Putamen (tissue), 1 donor: ENCODE data around the gene PRSS56.

Experiments
- DNase-seq: peaks from one replicate; pipeline ENCODE4 v3.0.0-alpha.2; 2016; ENCODE audit warnings: low spot score

PRSS56 gene

DNA sequence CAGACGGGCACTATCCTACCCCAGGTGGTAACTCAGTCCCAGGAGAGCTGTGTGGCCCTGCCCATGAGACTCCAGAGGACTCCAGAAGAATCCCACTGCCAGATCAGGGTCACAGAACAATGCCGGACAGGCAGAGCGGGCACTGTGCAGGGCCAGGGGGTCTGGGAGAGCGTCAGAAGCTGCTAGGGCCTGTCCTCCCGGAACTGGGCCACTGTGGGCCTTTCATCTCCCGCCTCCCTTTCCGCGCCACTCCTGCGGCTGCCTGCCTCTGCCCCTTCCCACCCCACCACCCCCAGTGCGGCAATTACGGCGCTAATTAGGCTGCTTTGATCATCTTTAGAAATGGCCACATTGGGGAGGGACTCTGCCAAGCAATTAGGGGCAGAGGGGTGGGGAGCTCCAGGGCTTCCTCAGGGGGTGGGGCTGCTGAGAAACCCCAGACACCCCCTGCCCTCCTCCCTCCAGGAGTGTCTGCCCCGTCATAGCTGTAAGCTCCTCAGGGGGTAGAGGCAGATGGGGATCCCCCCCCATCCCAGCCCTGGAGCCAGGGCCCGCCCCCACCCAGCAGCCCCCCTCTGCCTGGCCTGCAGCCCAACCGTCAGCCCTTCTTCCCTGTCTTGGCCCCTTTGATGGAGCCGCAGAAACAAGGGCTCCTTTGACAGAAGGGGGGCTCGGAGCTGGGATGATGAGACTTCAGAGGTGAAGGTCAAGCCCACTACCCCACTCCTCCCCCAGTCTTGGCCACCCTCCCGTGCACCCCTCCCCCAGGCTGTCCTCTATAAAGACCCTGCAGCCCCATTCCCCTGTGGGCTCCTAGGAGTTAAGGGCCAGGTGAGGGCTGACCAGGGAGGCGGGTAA lies at the start of gene PRSS56:
TSS of gene PRSS56 (plus strand) at position 808 of the 858 bp plus-strand sequence. CDS start 211 bp downstream, outside the sequence.
- DNase-seq, result no peak

DNA sequence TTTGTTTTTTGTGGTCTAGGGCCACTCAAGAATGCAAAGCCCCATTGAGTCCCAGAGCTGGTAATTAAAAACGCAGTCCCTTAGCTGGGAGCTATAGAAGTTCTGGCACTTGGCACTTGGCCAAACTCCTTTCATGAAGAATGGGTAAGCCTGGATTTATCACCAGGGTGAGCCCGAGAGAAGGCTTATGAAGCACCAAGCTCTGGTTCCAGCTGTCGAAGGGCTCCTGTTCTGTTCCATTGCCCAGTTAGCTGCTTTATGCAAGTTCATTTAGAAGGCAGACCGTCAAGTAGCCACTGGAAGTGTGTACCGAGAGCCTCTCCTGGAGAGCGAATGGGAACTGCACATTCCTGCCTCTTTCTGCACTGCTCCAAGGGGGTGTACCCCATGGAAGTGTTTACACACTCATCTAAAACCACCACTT lies 46.7 kb upstream of the PRSS56 start:
- no peak for DNase-seq

DNA sequence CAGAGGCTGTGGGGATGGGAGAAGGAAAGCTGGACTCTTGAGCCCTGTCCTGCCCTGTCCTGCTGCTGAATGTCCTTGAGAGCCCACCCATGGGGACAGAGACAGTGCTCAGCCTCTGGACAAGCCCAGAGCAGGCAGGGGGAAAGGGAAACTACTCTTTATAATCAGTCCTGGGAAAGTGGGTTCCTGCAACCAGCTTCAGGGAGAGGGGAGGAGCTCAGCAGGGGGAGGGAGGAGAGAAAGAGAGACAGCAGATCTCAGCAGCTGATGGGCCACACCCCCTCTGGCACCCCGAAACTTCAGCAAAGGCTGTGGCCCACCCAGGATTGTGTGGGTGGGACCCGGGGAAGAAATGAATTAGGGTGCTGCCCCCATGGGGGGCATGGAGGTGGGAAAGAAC lies 44.1 kb upstream of the PRSS56 start:
- DNase-seq, result no peak

DNA sequence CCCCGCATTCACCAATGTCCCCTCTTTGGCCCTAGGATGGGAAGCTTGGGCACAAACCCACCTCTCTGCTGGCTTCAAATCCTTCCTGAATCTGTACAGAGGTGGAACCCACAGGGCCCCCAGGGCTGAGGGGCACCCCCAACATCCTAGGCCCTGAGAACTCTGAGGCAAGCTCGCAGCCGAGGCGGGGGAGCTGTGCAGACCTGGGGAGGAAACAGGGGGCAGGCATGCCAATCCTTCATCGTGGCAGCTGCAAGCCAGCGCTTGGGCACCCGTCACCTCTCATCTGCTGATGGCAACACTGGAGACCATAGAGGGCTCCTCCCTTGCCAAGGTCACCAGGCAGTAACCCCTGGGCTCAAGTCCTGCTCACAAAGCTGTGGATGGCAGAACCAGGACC lies 43.4 kb upstream of the PRSS56 start:
- DNase-seq, result no peak

DNA sequence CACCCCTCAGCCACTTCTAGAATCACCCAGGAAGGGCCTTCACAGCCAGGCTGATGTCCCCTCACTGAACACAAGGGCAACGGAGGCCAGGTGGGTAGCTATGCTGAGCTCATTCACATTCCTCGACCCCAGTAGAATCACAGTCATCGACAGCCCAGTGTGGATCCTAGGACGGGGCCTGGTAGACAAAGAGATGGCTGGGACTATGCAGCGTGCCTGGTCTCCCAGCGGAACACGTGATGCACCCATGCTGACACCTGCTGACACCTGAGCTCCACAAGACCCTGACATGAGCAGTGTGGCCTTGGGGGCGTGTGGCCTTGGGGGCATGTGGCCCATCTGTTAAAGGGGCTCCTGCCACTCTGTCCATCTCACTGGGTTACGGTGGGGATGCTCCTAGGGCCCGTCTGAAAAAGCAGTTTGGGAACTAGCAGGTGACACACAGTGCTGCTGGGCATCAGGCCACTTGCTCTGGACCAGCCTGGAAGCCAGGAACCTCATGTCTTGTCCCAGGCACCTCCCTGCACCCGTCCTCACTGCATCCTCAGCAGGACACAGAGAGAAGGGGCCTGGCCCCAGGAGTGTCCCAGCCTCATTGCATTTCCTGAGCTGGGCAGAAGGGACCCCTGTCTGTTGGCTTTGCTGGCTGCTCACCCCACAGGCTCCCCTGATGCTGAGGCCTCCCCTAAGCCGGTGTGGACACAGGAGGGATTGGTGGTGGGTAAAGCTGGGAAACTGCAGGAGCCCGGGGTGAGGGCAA lies 42.3 kb upstream of the PRSS56 start:
- no peak for DNase-seq

DNA sequence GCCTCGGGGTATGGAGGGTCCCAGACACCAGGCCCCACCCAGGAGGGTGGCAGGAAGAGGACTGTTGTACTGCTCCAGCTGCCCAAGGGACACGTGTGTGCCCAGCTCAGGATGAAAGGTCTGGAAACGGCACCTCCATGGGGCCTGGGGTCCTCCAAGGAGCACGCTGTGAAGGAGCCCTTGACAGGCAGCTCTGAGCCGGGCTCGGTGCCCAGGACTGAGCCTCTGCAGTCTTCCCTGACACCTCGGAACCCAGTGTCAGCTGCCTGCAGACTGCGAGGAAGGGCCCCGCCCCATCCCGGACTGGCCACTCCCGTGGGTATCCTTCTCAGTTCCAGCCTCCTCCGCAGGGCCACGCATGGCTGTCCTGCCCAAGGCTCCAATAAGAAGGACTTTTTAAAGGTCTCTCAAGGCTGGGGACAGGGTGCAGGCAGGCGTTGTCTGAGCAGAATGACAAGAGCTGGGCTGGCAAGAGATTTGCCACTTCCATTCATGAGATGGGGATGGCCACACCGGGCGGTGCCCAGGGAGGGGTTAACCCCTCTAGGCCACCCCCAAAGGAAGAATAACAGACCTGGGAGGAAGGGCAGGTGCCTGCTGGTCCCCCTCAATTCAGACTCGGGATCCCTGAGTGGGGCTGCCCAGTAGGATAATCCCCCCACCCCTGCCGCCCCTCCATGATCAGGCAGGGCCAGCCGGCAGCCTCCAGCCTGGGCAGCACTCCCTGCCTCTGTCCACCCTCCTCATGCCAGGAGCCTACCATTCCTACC lies 41.4 kb upstream of the PRSS56 start:
- DNase-seq, result no peak

DNA sequence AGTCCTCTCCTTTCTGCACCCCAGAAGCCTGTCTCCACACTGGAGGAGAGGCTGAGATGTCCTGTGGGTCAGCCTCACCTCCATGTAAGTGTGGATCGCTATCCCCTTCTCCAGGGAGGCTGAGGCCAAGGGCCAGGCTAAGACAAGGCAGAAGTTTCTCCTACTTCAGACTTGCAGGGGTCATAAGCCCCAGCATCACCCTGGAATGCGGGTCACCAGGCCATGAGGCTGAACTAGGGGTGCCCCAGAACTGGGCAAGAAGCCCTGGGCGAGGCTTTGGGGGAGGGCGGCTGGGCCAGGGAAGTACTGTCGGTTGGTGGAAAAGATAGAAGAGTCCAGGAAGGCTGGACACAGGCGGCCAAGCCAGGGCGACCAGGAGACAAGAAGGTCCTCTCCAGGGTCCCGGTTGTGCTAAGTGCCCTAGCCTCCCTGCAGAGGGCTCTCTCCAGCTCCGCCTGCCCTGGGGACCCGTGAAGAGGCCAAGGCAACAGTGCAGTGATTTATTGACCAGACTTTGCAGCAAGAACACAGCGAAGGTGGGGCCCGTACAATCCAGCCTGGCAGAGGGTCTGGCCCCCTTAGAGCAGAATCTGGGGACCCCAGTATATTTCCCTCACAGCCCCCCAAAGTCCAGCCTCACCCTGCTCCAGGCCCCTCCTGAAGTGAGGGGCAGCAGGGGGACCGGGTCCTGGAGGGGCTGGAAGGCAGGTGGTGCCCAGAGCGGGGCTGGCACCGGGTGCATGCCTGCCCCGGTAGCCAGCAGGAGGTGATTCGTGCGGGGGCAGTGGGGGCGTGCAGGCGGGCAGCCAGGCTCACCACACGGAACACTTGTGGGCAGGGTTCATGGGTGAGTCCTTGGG lies 40.6 kb upstream of the PRSS56 start:
- no peak for DNase-seq

DNA sequence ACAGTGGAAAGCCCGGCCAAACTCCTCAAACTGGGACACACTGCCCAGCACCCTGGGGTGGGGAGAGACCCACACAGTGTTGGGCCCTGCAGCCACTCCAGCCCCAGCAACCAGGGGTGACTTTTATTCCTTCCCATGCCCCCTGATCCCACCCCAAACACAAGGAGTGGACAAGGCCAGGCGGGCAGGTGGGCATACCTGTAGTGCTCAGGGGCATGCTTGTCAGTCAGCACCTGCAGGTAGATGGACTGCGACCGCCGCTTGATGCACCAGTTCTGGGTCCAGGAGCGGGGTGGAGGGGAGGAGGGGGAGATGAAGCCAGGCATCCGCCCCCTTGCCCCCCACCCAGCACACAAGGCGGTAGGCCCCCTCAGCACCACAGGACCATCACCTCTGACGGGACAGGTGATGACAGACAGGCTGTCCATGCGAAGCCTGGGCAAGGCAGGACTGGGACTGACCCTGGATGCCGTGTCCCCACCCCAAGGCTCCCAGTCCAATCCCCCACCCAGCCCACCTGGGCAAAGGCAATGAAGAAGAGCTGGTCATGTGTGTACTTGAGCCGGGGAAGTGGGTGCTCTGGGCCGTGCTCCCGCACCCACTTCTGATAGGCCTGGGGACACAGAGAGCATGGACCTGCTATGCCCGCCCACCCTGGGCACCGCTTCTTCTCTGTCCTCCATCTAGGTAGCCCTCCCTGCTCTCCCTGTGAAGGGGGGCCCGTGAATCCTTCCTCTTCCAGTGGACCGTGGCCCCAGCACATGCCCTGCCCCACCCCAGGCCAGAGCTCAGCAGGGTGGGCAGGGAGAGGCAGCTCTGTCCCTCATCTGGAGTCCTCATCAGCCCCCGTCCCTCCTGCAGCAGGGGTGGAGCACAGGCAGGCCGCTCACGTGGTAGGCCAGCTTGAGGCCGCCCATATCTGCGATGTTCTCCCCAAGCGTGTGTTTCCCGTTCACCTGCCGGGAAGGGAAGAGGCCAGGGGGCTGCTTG lies 39.7 kb upstream of the PRSS56 start:
- DNase-seq, result no peak

DNA sequence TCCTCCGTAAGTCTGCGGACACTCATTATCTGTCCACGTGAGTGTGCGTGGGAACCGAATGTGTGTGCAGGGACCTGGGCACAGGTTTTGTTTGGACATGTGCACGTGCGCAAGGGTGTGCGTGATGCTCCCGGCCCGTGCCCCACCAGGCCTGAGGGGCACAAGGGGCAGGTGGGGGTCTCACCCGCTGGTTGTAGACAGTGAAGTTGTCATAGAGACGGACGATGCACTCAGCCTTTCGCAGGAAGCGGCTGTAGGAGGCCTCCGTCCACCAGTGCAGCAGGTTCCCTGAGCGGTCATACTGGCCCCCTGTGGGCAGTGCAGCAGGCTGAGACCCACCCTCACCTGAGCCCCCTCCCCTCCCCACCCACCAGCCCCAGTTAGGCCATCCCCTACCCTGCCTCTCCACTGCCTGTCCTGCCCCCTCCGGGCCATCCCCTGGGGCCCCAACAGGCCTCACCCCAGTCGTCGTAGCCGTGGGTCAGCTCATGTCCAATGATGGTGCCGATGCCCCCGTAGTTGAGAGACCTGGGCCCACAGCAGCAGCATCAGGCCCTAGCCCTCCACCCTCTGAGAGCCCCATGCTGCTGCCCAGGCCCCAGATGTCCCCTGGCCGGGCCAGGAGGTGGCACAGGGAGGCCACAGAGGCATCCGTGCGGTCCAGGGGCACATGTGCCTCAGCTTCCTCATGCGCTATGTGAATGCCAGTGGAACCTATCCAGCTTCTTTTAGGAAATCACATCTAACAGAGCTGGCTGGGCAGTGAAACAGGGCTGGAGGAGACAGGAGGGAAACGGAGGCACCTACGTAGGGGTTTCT lies 38.7 kb upstream of the PRSS56 start:
- DNase-seq, result no peak

DNA sequence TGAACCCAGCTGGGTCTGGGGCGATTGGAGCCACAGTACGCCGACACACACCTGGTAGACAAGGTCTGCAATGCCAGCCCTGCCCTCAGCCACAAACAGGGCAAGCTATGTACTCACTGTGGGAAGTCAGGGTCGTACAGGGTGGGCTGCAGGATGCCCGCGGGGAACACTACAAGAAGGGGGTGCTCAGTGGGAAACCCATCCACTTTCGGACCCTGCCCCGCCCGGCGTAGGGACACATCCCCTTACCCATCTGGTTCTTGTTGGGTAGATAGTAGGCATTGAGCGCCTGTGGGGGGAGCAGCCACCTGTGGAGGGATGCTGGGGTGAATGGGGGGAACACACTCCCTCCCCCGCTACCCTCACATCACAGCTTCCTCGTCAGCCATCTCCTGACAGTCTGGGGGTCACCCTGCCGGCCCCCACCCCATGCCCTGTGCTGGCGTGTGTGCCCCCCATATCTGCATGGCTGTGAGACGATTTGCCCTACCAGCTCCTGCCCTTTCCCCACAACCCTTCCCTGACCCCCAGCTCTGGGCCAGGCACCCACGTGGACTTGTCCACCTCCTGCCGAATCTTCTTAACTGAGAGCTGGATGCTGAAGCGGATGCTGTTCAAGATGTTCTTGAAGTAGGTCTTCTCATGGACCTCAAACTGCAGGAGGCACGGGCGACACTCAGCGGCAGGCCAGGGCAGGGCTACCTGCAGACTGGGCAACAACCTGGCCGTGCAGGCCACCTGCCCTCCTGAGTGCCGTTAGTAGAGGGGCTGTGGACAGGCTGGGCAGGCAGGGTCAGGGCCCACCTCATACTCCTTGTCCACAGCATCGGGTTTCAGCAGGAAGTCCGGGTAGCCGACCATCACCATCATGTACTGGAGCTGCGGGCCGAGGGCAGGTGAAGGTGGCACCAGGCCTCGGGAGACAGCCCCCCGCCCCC lies 37.6 kb upstream of the PRSS56 start:
- no peak for DNase-seq

DNA sequence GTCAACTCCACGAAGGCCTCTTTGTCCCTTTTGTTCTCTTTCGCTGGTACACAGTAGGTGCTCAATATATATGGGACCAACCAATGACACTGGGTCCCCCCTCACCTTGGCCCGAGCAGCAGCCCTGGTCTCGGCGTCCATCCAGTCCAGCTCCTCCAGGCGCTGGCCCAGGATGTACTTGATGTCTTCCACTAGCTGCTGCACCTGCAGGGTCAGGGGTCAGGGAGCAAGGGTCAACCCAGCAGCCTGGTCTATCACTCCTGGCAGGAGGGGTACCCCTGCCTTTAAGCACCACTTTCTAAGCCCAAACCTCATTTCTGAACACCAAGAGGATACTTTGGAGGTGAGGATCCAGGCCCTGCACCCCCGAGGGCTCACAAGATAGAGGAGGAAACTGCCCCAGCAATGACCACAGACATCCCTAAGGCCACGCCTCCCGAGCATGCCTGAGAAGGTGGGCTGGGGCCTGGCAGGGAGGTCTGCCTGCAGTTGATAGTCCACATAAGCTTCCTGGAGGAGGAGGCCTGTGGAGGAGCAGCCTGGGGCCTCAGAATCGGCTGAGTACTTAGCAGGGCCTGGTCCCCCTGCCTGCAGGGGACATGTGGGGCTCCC lies 36.8 kb upstream of the PRSS56 start:
- no peak for DNase-seq

DNA sequence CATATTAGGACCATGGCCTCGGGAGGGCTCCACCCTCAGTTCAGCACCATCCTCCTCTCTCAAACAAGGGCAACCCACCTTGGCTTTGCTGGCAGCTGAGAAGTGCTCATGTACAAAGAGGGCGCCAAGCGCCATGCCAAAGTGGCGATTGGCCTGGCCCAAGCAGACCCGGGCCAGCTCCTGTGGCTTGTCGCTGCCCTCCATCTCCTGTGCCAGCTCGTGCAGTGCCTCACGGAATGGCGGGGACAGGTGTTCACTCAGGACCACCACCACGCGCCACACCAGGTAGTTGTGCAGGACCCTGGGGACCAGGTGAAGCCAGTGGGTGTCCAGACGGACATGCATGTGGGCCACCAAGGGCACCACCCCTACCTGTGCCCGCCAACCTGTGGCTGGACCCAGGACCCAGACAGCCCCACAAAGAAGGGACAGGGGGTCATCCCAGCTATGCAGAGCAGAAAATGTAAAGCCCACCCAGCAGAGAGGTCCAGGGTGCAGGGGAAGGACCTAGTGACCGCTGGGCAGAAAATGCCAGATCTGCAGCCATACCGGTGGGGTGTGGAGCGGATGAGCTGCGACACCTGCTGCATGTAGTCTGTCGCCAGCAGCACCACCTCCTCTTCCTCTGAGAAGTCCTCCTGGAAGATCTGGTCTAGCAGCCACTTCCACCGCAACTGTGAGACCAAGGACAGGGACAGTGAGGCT lies 36.1 kb upstream of the PRSS56 start:
- no peak for DNase-seq

DNA sequence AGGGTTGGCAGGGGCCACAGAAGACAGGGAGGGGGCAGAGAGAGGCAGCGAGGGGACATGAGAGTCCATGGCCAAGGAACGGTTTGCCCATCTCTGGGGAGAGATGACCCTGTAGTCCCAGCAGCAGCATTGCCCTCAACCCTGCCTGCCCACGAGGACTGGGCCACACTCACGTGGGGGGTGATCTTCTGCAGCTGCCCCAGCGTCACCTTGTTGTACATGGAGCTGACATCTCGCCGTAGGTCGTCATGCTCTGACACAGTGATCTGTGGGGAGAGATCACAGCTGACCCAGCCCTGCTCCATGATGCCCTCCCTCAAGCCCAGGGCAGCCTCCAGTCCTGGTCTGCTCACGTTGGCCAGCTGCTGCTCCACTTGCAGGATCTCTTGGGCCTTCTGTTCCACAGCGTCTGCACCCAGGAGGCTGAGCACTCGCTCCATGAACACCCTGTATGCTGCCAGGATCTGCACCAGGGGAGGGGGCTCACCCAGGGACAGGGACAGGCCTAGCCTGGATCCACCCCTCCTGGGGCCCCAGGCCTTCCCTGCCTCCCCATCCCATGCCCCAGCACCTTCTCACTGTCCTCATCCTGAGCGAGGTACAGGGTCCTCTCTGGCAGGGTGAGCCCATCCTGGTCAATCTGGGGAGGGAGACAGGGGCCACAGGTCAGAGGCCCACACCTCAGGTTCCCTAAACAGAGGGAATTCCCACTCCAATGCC lies 35.4 kb upstream of the PRSS56 start:
- no peak for DNase-seq

DNA sequence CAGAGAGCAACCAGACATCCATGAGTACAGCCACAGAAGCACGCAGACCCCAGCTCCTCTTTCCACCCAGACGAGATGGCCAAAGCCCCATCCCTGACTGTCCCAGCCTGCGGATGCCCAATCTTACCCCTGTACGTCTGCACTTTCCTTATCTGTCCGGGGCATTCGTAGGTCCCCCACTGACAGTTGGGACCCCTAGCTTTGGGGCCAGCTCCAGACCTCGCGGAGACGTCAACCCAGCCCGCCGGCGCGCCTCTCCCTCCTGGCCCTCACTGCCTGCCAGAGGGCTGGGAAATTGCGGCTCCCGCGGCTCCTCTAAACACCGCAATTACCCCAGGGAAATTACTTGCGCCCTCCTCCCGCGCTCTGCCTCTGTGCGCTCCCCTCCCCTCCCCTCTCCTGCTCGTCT lies 34.8 kb upstream of the PRSS56 start:
- DNase-seq, result no peak

DNA sequence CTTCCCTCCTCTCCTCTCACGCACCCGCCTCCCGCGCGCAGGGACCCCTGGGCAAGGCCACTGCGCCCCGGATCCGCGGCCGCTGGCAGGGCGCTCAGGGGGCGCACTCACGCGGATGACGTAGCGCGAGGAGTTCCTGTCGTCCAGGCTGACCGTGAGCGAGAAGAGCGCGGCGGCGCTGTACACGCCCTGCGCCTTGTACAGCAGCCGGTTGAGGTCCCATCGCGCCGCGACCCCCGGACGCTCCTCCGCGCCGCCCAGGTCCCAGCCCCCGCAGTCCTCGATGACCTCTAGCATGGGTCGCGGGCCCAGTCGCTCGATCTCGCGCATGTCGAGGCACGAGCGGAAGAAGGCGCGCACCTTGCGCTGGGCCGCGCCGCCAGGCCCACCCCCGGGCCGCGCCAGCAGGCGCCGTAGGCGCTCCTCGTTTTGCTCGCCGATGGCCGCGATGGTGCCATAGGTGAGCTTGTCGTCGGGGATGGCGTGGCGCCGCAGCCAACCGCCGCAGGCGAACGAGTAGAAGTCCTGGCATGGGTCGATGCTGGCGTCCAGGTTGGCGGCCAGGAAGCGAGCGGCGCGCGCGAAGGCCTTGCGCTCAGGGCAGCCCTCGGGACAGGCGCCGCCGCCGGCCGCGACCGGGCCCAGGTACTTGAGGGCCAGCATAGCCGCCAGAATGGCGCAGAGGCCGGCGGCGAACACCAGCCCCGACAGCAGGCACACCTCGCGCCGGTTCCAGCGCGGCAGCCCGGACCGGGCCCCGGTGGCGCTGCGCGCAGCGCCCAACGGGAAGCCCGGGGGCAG lies 34.2 kb upstream of the PRSS56 start:
- DNase-seq, result no peak
